Measurements from ENCODE around the gene VSNL1.

Gene VSNL1

DNA sequence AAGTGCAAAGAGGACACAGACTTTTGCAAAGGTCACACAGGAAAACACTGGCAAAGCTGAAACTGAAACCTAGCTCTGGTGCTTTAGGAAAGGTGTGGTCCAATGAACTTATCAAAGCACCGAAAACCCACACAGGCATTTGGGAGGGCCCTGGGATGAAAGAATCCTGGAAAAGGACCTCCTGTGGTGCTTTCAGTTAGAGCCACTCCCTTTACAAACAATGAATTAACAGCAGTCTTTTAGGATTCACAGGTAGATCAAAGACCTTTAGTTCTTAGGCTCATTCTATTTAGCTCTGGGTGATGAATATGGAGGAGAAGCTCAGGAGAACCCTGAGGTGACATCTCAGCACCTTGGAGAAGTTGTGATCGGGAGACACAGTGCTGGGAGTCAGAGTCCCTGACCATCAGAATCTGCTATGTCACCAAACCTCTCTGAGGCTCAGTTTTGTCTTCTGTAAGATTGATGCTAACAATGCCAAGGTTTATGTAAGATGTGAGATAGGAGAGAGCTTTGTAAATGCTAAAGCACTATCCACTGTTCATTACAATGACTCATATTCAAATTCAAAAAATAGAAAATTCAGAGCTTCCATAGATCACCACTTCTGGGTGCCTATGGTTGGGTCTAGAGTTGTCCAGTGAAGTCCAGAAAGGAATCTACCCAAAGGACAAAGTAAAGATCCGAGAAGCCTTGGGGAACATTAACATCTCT lies 39.3 kb downstream of the VSNL1 start:
- Histone ChIP-seq H3K9me3 (no peaks in the 10 kb centered on the region), H3K27me3 (no peaks in the 10 kb centered on the region), H3K4me1 (no peaks in the 10 kb centered on the region), H3K36me3 (no peaks in the 10 kb centered on the region), H3K4me3 (ENCODE audit: low read depth, low read length) (no peak overlapping the region)
- DNase-seq = no peak
- TF ChIP-seq, protein P1, sequence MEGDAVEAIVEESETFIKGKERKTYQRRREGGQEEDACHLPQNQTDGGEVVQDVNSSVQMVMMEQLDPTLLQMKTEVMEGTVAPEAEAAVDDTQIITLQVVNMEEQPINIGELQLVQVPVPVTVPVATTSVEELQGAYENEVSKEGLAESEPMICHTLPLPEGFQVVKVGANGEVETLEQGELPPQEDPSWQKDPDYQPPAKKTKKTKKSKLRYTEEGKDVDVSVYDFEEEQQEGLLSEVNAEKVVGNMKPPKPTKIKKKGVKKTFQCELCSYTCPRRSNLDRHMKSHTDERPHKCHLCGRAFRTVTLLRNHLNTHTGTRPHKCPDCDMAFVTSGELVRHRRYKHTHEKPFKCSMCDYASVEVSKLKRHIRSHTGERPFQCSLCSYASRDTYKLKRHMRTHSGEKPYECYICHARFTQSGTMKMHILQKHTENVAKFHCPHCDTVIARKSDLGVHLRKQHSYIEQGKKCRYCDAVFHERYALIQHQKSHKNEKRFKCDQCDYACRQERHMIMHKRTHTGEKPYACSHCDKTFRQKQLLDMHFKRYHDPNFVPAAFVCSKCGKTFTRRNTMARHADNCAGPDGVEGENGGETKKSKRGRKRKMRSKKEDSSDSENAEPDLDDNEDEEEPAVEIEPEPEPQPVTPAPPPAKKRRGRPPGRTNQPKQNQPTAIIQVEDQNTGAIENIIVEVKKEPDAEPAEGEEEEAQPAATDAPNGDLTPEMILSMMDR (IDR thresholded peaks at IDR 0.05; ENCODE audit: low read depth, low read length) = no peak

DNA sequence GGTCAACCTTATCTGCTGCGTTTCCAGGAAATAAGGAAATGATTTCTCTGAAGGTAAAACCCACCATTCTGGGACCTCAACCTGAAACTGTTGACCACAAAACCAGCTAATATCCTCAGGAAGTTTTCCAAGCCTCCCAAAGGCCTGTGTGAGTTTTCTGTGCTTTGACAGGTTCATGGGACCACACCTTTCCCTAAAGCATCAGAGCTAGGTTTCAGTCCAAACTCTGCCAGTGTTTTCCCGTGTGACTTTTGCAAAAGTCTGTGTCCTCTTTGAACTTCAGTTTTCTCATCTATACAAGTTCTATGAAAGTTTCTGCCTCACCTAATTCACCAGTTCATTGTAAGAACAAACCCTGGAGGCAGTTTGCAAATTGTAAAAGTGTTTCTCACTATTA lies 39.8 kb downstream of the VSNL1 start:
- H3K4me1 ChIP-seq = no peaks in the 10 kb centered on the region
- H3K9me3 ChIP-seq = no peaks in the 10 kb centered on the region
- no peak overlapping the region for H3K4me3 ChIP-seq (ENCODE audit: low read depth, low read length)
- H3K36me3 ChIP-seq = no peaks in the 10 kb centered on the region
- TF ChIP-seq, protein P1 (IDR thresholded peaks at IDR 0.05; ENCODE audit: low read depth, low read length) = no peak
- H3K27me3 ChIP-seq = no peaks in the 10 kb centered on the region
- no peak for DNase-seq

DNA sequence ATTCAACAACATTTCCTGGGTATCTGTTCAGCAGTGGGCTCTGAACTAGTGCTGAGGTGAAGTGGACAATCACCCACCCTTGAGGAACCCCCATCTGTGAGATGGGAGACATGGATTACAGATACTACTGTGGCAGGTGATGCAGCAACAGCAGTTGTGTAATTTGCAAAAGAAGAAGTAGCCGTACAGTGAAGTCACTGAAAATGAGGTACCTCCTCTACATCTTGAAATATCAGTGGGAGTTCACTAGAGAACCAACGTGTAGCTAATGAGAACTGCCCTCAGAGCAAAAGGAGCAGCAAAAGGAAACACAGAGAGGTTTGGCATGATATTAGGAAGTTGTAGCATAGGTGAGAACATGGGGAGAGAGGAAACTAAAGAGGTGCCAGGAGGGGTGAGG lies 41.3 kb downstream of the VSNL1 start:
- H3K4me1 ChIP-seq = no peaks in the 10 kb centered on the region
- DNase-seq = no peak

DNA sequence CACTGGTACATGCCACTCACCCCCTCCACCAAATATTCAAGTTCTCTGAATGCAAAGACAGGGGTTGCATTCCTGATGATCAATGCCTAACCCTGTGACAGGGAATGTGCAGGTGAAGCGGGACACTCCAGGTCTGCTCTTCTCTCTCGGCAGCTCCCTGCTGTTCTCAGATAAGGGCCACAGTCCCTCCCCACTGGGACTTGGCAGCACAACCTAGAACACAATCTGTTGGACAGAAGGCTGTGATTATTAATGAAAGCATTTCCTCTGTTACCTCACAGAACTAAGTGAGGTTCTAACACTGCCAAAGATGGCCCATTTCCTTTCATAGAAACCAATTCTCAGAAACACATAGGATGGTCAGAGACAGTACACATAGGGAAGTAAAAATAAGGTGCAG lies 42.7 kb downstream of the VSNL1 start:
- TF ChIP-seq, protein P1 (IDR thresholded peaks at IDR 0.05; ENCODE audit: low read depth, low read length) = no peak
- no peak overlapping the region for H3K4me3 ChIP-seq (ENCODE audit: low read depth, low read length)
- no peak for DNase-seq
- H3K9me3 ChIP-seq = no peaks in the 10 kb centered on the region
- H3K4me1 ChIP-seq = no peaks in the 10 kb centered on the region
- H3K27me3 ChIP-seq = no peaks in the 10 kb centered on the region
- H3K36me3 ChIP-seq = no peaks in the 10 kb centered on the region

More for the DNA sequence above, 41.3 kb downstream of the VSNL1 start:
- no peak overlapping the region for H3K4me3 ChIP-seq (ENCODE audit: low read depth, low read length)
- H3K9me3 ChIP-seq = no peaks in the 10 kb centered on the region
- no peaks in the 10 kb centered on the region for H3K27me3 ChIP-seq
- H3K36me3 ChIP-seq = no peaks in the 10 kb centered on the region
- TF ChIP-seq, protein P1 (IDR thresholded peaks at IDR 0.05; ENCODE audit: low read depth, low read length) = no peak

DNA sequence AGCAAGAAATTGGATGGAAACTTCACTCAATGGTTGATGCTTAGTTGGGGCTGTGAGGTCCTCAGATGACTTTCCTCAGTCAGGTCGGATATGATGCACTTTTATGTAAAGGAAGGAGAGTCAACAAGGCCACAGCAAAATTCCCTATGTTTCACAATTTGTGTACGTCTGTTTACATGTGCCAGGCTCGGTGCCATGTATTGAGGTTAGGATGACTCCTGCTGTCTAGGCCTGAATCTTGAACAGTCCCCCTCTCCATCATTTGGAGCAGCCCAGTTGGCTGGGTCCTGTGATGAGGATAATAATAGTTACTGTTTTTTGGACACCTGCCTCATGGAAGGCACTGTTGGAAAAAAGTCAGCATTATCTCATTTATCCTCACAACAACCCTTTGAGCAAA lies 43.1 kb downstream of the VSNL1 start:
- no peak for DNase-seq
- no peaks in the 10 kb centered on the region for H3K27me3 ChIP-seq
- H3K36me3 ChIP-seq = no peaks in the 10 kb centered on the region
- TF ChIP-seq, protein P1 (IDR thresholded peaks at IDR 0.05; ENCODE audit: low read depth, low read length) = no peak
- H3K4me3 ChIP-seq (ENCODE audit: low read depth, low read length) = no peak overlapping the region
- H3K9me3 ChIP-seq = no peaks in the 10 kb centered on the region
- no peaks in the 10 kb centered on the region for H3K4me1 ChIP-seq

DNA sequence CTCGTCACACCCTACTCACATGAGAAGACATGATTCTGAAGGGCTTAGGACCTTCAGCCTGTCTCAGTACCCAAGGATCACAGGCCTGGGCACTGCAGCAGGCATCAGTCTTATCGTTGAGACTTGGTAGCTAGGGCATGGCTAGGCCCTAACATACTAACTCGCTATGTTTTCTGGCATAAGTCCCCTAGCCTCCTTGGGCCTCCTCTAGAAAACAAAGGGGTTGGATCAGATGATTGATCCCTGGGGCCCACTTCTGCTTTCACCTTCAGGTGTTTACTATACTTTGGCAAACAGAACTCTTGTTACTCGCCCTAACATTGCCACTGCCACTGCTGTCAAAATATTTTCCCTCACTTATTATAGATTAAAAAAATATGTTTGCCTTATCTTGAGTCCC lies 44.2 kb downstream of the VSNL1 start:
- DNase-seq = no peak
- H3K4me1 ChIP-seq = no peaks in the 10 kb centered on the region
- 0 out of 2 replicates have a peak, but pooled peaks cover 4% of the 10 kb centered on the region for H3K27me3 ChIP-seq
- no peaks in the 10 kb centered on the region for H3K36me3 ChIP-seq
- no peak overlapping the region for H3K4me3 ChIP-seq (ENCODE audit: low read depth, low read length)
- no peaks in the 10 kb centered on the region for H3K9me3 ChIP-seq
- TF ChIP-seq, protein P1 (IDR thresholded peaks at IDR 0.05; ENCODE audit: low read depth, low read length) = no peak
